Astrocyte (in vitro differentiated cells and primary cell): Measurements from ENCODE around the gene ATXN10. TPM values are rescaled to one million over a fixed set of nuclear protein-coding genes. Genes with fewer than 3 reads are reported as not detected.
A peak's percentile ranks its signal among the peaks of the same experiment; 100 is the strongest.

ENCODE experiments used
- DNase-seq: peaks from one replicate; pipeline ENCODE4 v3.0.0-alpha.2; 2010; ENCODE audit warnings: low read depth
- FAIRE-seq: peaks from 2 replicates; lab custom pipeline; 2011; peaks lifted over from hg19 to GRCh38; lab: Jason Lieb, UNC
- H2AFZ ChIP-seq: 2 replicates; pipeline ENCODE4 v1.6.0; 2012; ENCODE audit warnings: low read depth, low read length, inconsistent platforms
- H3K27ac ChIP-seq: 2 replicates; pipeline ENCODE4 v1.5.1; 2011; ENCODE audit warnings: low read depth, low read length, inconsistent platforms
- H3K27me3 ChIP-seq: 2 replicates; pipeline ENCODE4 v1.6.0; 2011; ENCODE audit warnings: low read length, inconsistent platforms; ENCODE audit not compliant: insufficient read depth
- H3K36me3 ChIP-seq: 2 replicates; pipeline ENCODE4 v1.5.1; 2011; ENCODE audit warnings: low read length, inconsistent platforms; ENCODE audit not compliant: insufficient read depth
- H3K4me1 ChIP-seq: 2 replicates; pipeline ENCODE4 v1.5.1; 2011; ENCODE audit warnings: low read length, inconsistent platforms; ENCODE audit not compliant: insufficient read depth
- H3K4me2 ChIP-seq: 2 replicates; pipeline ENCODE4 v1.6.0; 2012; ENCODE audit warnings: low read length, inconsistent platforms
- H3K4me3 ChIP-seq: 2 replicates; pipeline ENCODE4 v1.5.1; 2011; ENCODE audit warnings: low read depth, mild to moderate bottlenecking, low read length, inconsistent platforms; ENCODE audit not compliant: insufficient read depth
- H3K79me2 ChIP-seq: 2 replicates; pipeline ENCODE4 v1.6.0; 2012; ENCODE audit warnings: mild to moderate bottlenecking, low read length, inconsistent platforms; ENCODE audit not compliant: insufficient read depth
- H3K9ac ChIP-seq: 2 replicates; pipeline ENCODE4 v1.6.0; 2012; ENCODE audit warnings: mild to moderate bottlenecking, low read length, inconsistent platforms
- H3K9me3 ChIP-seq: 2 replicates; pipeline ENCODE4 v1.5.1; 2012; ENCODE audit warnings: low read depth, mild to moderate bottlenecking, low read length, inconsistent platforms; ENCODE audit not compliant: insufficient read depth
- H4K20me1 ChIP-seq: 2 replicates; pipeline ENCODE4 v1.6.0; 2012; ENCODE audit warnings: low read length, inconsistent platforms; ENCODE audit not compliant: insufficient read depth
- H3K27ac Mint-ChIP-seq: one replicate; pipeline ENCODE4 v1.8.0; 2021; ENCODE audit warnings: mild to moderate bottlenecking, mixed read lengths; ENCODE audit not compliant: unreplicated experiment
- H3K27me3 Mint-ChIP-seq: one replicate; pipeline ENCODE4 v1.8.0; 2021; ENCODE audit warnings: low read depth, mixed read lengths; ENCODE audit not compliant: unreplicated experiment
- H3K36me3 Mint-ChIP-seq: one replicate; pipeline ENCODE4 v1.8.0; 2021; ENCODE audit warnings: low read depth, mixed read lengths; ENCODE audit not compliant: unreplicated experiment
- H3K4me1 Mint-ChIP-seq: one replicate; pipeline ENCODE4 v1.8.0; 2021; ENCODE audit warnings: low read depth, mixed read lengths; ENCODE audit not compliant: unreplicated experiment
- H3K4me3 Mint-ChIP-seq: one replicate; pipeline ENCODE4 v1.8.0; 2021; ENCODE audit warnings: mild to moderate bottlenecking, moderate library complexity, mixed read lengths; ENCODE audit not compliant: unreplicated experiment
- H3K9me3 Mint-ChIP-seq: one replicate; pipeline ENCODE4 v1.8.0; 2021; ENCODE audit warnings: mild to moderate bottlenecking, mixed read lengths; ENCODE audit not compliant: unreplicated experiment
- CTCF ChIP-seq: IDR thresholded peaks from 2 replicates; pipeline ENCODE4 v1.5.1; 2011; ENCODE audit warnings: low read depth, mild to moderate bottlenecking, inconsistent platforms, low read length, moderate library complexity; ENCODE audit not compliant: insufficient read depth
- EZH2 ChIP-seq: IDR thresholded peaks from 2 replicates; pipeline ENCODE4 v1.6.1; 2012; ENCODE audit warnings: mild to moderate bottlenecking, low read length, inconsistent platforms; ENCODE audit not compliant: insufficient read depth
- total RNA-seq: library from RNA; stranded (reverse); gene quantifications from 2 replicates; pipeline ENCODE4 v1.2.1, GENCODE V29; 2021

ATXN10 gene
- total RNA-seq, 1 donor from 2014 or later, result 195 TPM

GRCh38 chr22:45672564-45673481 is 1.2 kb downstream of the ATXN10 start:
- peak overlapping the region; percentile 96 for H3K4me2 ChIP-seq
- H3K79me2 ChIP-seq, result peaks cover 63% of the 10 kb centered on the region
- FAIRE-seq (no peak), DNase-seq (no peak)
- H3K9me3 ChIP-seq, result no peaks in the 10 kb centered on the region
- Mint-ChIP-seq H3K27me3 (no peaks in the 10 kb centered on the region), H3K4me3 (peak overlapping the region; percentile 95), H3K36me3 (peaks cover 2% of the 10 kb centered on the region), H3K4me1 (peaks cover 22% of the 10 kb centered on the region), H3K27ac (peak overlapping the region; percentile 92), H3K9me3 (no peaks in the 10 kb centered on the region)
- peak overlapping the region; percentile 83 for H3K4me3 ChIP-seq
- peaks cover 28% of the 10 kb centered on the region for H3K4me1 ChIP-seq
- H3K9ac ChIP-seq, result peak overlapping the region; percentile 98
- peak overlapping the region; percentile 86 for H2AFZ ChIP-seq
- no peak for TF ChIP-seq CTCF
- no peak for TF ChIP-seq EZH2
- no peaks in the 10 kb centered on the region for H3K36me3 ChIP-seq
- H3K27me3 ChIP-seq, result no peaks in the 10 kb centered on the region
- H3K27ac ChIP-seq, result peak overlapping the region; percentile 92
- H4K20me1 ChIP-seq, result peaks cover 45% of the 10 kb centered on the region

- peaks cover 47% of the 10 kb centered on the region for H4K20me1 ChIP-seq
- H3K9ac ChIP-seq, result peak overlapping the region; percentile 98
- no peak overlapping the region for H2AFZ ChIP-seq
- H3K79me2 ChIP-seq, result peaks cover 71% of the 10 kb centered on the region
- H3K9me3 ChIP-seq, result no peaks in the 10 kb centered on the region
- peak overlapping the region; percentile 95 for H3K4me3 Mint-ChIP-seq
- FAIRE-seq (no peak), DNase-seq (no peak)
- H3K36me3 ChIP-seq, result no peaks in the 10 kb centered on the region
- peaks cover 2% of the 10 kb centered on the region for H3K36me3 Mint-ChIP-seq
- no peak overlapping the region for H3K27ac Mint-ChIP-seq
- no peak overlapping the region for H3K27ac ChIP-seq
- H3K27me3 ChIP-seq, result no peaks in the 10 kb centered on the region
- H3K4me1 ChIP-seq, result peaks cover 28% of the 10 kb centered on the region
- TF ChIP-seq CTCF (no peak), EZH2 (no peak)
- H3K27me3 Mint-ChIP-seq, result no peaks in the 10 kb centered on the region
- peaks cover 22% of the 10 kb centered on the region for H3K4me1 Mint-ChIP-seq
- no peaks in the 10 kb centered on the region for H3K9me3 Mint-ChIP-seq
- H3K4me3 ChIP-seq, result peak overlapping the region; percentile 83
- H3K4me2 ChIP-seq, result peak overlapping the region; percentile 96
These were observed 2.0 kb downstream of the ATXN10 start for GRCh38 chr22:45673482-45674175.
